ENCODE data around the gene COPS4.

DNA sequence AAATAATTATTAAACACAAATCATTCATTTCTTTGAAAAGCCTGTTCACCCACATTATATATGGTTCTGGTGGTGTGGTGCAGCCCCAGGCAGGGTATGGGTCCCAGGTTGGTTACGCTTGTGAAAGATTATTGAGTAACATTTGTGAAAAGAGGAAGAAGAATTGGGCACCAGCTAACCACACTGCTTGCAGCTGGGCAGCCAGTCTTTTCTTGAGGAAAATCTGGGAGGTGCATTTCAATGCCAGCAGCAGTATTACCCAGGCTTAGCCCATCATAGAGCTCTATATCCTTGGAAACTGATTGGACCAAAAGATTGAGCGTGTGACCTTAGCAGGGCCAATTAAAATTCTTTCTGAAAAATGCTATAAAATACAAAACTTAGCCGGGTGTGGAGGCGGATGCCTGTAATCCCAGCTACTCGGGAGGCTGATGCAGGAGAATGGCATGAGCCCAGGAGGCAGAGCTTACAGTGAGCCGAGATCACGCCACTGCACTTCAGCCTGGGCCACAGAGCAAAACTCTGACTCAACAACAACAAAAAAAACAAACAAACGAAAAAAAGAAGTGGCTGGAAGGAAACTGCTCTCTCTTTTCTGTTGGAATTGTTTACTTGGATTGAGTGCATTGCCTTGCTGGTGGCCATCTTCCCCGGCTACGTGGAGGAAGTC is 89.3 kb downstream of the COPS4 start:
- no peak for TF ChIP-seq GATA2 (IDR thresholded peaks at IDR 0.05; ENCODE audit: low read depth, low read length)
- no peak for TF ChIP-seq GATA3 (IDR thresholded peaks at IDR 0.05; ENCODE audit: low read depth, low read length)

All from SH-SY5Y (cell line).